HG03460 (cell line): ENCODE results near the gene TRAPPC4.
"Not testable (repeated sequence)": the region's sequence is repeated elsewhere in the genome, so short reads cannot be mapped to it uniquely, and the experiment has no call there.

Source experiments
- ATAC-seq: cut with Tn5 transposase; IDR thresholded peaks from one replicate; pipeline ENCODE4 v1.9.1; 2021; ENCODE audit not compliant: unreplicated experiment

TRAPPC4 gene

DNA sequence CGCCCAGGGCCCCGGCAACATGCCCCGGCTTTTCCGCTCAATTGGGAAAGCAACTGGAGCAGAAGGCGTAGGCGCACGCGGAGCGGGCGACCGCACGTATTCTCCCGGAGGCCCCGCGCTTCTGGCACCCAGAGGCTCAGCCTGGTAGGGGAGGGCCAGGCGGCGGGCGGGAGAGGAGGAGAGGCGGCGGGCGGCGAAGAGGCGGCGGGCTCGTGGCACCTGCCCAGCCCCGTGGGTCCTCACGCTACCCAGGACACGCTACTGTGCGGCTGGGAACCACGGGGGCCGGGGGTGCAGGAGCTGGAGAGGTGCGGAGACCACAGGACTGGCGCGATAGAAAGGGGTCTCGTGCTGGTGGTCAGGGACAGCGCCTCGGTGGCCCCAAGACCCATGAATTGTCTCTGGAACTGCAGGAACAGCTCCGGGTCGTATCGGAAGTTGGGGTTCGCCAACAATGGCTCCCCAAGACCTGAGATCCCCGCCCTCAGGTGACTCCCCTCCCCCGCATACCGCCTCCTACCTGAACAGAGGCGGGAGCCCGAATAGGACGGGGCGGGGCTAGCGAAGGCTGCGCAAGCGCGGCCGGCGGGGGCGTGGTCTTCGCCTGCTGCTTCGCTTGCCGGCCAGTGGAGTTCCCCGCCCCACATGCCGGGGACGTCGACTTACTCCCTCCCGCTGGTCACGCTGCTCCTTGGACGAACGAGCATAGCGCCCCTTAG is 11.9 kb downstream of the TRAPPC4 start, which contains the start of gene SLC37A4:
TSS of gene SLC37A4 (minus strand) at position 549 of the 719 bp plus-strand sequence.
- ATAC-seq = peak; percentile 82

DNA sequence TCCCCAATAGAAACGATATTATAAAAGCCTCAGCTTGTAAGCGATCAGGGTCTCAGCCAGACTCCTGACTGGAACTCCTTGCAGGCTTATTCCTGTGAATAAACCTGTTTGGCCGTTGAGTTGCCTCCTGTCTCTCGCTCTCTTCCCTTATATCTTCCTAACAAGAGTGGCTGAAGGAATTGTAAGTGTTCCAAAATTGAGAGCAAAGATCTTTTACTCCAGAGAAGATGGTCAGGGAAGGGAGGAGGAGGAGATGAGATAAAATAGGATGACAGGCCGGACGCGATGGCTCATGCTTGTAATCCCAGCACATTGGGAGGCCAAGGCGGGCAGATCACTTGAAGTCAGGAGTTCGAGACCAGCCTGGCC is 13.3 kb downstream of the TRAPPC4 start:
- no peak for ATAC-seq

- not testable (repeated sequence) for ATAC-seq
Observed at GRCh38 chr11:119033421-119033820, 14.9 kb downstream of the TRAPPC4 start.

- no peak for ATAC-seq
Observed at GRCh38 chr11:119034813-119035212, 16.2 kb downstream of the TRAPPC4 start.

DNA sequence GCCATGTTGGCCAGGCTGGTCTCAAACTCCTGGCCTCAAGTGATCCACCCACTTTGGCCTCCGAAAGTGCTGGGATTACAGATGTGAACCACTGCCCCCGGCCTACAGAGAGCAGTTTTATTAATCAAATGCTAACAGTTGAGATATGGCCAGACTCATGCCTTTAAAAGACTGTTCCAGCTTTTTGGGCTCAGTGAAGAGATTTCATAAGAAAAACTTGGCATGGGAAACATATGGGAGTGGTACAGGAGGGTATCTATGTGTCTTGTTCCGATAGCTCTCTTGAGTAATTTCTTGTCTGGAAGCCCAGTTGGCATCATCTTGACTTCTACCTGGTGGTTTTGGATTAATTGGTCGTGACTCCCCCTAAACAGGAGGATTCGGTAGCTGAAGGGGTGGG is 20.3 kb downstream of the TRAPPC4 start:
- no peak for ATAC-seq

DNA sequence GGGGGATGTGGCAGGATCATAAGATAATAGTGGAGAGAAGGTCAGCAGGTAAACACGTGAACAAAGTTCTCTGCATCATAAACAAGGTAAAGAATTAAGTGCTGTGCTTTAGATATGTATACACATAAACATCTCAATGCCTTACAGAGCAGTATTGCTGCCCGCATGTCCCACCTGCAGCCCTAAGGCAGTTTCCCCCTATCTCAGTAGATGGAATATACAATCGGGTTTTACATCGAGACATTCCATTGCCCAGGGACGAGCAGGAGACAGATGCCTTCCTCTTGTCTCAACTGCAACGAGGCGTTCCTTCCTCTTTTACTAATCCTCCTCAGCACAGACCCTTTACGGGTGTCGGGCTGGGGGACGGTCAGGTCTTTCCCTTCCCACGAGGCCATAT is 20.9 kb downstream of the TRAPPC4 start:
- ATAC-seq = not testable (repeated sequence)

DNA sequence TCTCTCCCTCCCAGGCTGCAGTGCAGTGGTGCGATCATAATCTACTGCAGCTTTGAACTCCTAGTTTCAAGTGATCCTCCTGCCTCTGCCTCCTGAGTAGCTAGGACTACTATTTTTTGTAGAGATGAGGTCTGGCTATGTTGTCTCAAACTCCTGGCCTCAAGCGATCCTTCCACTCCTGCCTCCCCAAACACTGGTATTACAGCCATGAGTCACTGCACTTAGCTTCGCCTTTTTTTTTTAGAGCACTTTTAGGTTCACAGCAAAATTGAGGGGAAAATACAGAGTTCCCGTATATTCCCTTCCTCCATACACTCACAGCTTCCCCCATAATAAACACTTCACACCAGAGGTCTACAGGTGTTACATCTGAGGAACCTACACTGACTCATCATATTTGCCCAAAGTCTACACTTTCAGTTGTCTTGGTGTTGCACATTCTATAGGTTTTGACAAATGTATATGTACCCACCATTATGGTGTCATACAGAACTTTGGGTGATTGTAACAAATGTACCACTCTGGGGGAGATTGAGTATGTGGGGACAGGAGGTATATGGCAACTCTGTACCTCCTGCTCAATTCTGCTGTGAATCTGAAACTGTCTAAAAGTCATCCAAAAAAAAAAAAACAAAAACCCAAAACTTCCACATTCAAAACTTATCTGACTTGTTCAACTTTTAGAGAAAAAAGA is 23.4 kb downstream of the TRAPPC4 start:
- ATAC-seq = no peak

- no peak for ATAC-seq
Observed at GRCh38 chr11:119042927-119043326, 24.4 kb downstream of the TRAPPC4 start.

GRCh38 chr11:119044708-119045107 is 26.1 kb downstream of the TRAPPC4 start:
- no peak for ATAC-seq

GRCh38 chr11:119046489-119046888 is 27.9 kb downstream of the TRAPPC4 start:
- no peak for ATAC-seq

GRCh38 chr11:119047205-119047604 is 28.6 kb downstream of the TRAPPC4 start:
- ATAC-seq = no peak

DNA sequence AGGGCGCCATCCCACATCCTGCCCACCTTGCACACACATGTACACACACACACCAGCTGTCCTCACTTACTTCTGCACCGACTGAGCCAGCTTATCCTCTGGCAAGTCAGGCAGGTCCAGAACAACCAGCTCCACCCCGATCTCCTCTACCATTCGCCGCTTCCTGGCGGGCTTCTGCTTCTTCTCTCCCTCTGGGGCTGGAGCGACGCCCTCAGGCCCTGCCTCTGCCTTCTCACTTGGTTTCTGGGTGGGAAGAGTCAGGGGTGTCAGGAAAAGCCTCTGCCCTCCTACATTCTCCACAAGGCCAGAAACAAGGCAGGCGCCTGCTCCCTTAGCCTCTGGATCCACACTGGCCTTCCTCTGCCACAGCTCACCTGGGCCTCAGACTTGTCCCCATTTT is 30.1 kb downstream of the TRAPPC4 start:
- no peak for ATAC-seq

DNA sequence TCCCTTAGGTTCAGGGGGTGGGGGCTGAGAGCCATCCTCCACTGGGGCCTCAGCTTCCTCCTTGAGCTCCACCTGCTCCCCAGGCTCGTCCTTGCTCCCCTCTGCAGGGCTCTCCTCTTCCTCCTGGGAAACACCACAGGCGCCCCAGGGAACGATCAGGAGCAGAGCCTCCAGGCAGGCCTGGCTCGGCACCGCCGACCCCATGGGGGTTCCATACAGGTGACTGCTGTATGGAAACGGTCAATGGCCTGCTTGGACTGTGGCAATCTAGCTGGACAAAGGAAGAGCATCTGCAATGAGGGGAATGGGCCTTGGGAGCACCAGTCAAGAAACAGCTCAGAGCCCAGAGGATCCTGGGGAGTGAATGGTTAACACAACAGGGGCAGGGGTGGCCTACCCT is 30.5 kb downstream of the TRAPPC4 start:
- no peak for ATAC-seq

GRCh38 chr11:119051440-119052162 is 33.0 kb downstream of the TRAPPC4 start:
- ATAC-seq = peak; percentile 56

GRCh38 chr11:119052163-119052814 is 33.7 kb downstream of the TRAPPC4 start:
- peak; percentile 3 for ATAC-seq

GRCh38 chr11:119054418-119054817 is 35.9 kb downstream of the TRAPPC4 start:
- ATAC-seq = no peak

DNA sequence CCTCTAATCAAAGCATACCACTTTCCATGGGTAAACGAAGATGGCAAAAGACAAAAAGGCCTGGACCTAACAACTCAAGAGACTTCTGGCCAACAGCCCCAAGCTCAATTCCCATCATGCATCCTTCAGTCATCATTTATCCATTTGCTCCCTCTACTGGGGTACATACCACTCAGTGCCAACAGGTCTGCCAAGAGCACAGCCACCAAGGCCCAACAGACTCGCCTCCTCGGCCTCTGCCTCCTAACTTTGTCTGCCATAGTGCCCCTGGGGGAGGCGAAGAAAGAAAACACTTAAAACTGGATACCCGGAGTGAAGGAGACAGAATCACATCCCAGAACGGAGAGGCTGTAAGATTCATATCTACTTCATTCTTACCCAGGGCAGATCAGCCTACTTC is 37.3 kb downstream of the TRAPPC4 start:
- no peak for ATAC-seq

DNA sequence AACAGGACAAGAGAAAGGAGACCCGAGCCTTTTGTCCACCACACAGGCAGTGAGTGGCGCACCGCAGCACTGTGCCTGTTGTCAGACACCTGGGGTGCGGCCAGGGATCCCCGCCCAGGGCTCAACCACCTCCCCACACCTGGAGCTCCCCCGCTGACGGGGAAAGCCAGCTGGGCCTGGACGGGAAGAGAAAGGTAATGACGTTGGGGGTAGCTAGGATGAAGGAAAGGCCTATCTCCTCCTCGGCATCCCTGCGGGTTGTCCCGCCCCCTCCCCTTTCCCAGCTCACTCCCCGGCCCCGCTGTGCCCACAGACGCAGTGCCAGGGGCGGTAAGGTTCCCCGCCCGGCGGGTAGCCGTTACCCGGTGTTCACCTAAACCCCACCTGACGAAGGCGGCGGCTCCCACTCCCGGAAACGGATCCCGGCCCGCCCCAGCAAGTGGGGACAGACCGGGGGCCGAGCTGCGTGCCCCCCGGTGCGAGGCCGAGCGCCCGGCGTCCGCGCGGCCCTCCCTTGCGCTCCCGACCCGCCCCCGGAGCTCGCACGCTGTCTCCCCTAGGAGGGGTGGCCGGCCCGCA is 37.9 kb downstream of the TRAPPC4 start:
- peak; percentile 2 for ATAC-seq

DNA sequence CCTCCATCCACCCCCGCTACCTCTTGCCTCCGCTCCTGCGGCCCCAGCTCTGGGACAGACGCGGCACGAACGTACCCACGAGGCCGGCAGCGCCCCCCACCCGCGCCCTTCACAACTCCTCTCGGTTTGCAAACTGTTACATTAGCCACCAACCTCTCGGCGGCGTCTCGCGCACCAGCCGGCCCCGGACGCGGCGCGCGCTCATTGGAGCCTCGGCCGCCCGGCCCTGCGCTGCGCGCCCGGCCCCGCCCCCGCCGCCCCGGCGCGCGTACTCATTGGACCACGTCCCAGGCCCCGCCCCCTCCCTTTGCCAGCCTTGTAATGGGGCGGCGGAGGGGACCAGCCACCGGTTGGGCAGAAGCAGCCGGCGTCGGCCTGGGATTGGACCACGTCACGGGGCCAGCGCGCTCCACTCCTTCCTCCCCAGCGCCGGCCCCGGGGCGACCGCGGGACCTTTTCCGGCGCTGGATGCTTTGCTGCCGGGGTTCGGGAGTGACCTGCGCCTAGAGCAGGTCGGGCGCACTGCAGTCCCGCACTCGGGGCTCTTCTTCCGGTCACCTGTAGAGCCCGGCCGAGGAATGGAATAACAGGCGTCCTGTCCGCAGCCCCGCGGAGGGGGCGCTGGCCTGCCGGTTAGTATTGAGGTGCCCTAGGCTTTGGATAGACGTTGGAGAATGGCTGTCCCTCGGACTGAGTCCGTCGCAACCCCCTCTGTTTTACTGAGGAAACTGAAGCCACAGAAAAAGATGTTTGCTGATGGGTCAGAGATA is 38.6 kb downstream of the TRAPPC4 start, which contains the start of gene HYOU1:
TSS of gene HYOU1 (minus strand) at position 206 of the 770 bp plus-strand sequence. CDS start 1,045 bp downstream, outside the sequence.
- peak; percentile 89 for ATAC-seq

DNA sequence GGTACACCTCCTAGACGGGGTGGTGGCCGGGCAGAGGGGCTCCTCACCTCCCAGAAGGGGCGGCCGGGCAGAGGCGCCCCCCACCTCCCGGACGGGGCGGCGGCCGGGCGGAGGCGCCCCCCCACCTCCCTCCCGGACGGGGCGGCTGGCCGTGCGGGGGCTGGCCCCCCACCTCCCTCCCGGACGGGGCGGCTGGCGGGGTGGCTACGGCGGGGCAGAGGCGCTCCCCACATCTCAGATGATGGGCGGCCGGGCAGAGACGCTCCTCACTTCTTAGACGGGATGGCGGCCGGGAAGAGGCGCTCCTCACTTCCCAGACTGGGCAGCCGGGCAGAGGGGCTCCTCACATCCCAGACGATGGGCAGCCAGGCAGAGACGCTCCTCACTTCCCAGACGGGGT is 40.6 kb downstream of the TRAPPC4 start:
- not testable (repeated sequence) for ATAC-seq
